ENCODE results near the gene KYNU.
"Not testable (repeated sequence)": the region's sequence is repeated elsewhere in the genome, so short reads cannot be mapped to it uniquely, and the experiment has no call there.

Gene KYNU

DNA sequence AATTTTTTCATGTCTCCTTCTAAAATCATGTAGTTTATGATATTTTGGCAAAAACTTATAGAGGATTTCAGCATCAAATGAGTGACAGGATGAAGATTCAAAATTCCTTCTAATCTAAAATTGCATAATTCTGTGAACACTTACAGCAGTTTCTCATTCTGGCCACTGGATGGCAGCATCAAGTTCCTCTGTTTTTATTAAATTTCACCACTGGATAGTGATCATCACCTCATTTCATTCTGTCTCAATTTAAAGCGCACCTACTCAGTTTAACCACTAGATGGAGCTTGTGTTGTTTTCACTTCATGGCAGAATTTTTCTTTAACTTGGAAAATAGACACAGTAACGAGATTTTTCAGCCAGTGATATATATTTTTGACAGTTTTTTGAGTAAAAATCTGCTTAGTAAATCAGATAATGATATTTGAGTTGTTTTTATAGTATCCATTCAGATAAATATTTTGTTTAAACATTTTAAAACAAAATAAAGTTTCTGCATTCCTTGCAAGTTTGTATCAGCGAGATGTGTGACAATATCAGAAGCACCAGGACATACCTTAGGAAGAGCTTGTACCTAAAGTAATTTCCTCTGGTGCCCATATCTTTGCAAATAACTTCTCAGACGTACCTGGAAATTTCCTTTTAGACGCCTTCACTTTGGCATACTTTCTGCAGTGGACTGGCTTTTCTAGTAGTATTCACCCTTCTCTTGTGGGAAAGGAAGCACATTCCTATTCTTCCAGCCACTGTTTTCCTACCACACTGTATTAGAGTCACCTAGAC is 157.0 kb downstream of the KYNU start:
- peak; percentile 19 for DNase-seq

DNA sequence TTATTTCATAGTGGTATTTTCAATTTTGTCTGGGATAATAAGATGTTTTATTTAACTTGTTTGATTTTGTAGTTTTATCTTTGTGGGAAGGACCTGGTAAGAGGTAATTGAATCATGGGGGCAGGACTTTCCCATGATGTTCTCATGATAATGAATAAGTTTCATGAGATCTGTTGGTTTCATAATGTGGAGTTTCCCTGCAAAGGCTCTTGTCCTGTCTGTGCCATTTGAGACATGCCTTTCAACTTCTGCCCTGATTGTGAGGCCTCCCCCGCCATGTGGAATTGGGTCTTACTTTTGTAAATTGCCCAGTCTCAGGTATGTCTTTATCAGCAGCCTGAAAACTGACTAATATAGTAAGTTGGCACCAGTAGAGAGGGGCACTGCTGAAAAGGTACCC is 174.0 kb downstream of the KYNU start:
- no peak for DNase-seq

DNA sequence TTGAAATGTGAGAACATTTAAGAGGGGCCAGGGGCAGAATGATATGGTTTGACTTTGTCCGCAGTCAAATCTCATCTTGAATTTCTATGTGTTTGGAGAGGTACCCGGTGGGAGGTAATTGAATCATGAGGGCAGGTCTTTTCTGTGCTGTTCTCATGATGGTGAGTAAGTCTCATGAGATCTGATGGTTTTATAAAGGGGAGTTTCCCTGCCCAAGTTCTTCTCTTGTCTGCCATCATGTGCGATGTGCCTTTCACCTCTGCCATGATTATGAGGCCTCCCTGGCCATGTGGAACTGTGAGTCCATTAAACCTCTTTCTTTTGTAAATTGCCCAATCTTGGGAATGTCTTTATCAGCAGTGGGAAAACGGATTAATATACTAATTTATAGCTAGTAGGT is 176.0 kb downstream of the KYNU start:
- DNase-seq, result not testable (repeated sequence)

- no peak for DNase-seq
Observed at GRCh38 chr2:143056550-143056949, 179.1 kb downstream of the KYNU start.

DNA sequence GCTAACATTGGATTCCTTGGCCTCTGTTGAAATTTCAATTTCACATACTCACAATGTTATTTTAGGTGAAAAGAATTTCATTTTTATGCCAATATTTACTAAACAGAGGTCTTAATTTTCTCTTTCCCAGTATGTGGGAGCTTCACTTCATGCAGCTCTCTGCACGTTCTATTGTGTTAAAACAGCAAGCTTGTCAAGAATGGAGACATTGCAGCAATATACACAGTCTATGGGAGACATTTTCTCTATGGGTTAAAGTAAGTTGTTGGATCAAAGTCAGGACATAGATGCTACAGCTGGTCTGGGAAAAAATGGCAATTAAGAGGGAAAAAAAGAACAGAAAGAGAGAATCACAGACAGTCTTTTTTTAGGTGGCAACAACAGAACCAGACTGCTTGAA is 181.4 kb downstream of the KYNU start:
- DNase-seq, result no peak

DNA sequence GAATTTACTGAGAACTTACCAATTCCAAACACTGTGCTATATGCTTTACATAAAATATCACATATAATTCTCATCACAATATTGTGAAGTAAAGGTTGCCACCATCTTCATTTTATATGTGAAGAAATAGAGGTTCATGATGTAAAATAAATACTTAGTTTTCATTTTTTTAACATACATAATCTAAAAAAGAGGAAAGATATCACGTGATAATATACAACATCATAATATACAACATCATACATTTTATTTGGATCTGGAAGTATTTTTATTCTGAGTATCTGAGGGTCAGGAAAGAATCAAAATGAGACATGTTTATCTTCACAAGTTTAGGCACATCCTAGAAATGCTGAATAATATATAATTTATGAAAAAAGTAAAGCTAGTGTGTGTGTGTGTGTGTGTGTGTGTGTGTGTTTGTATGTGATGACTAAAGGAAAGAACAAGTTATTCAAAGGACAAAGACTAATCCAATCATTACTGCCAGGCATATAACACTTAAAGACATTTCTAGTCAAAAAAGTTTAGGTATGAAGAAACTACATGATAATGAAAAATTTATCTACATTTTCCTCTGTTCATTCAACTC is 186.2 kb downstream of the KYNU start:
- no peak for DNase-seq

- no peak for DNase-seq
Observed at GRCh38 chr2:143068094-143068493, 190.6 kb downstream of the KYNU start.

- no peak for DNase-seq
Observed at GRCh38 chr2:143068509-143068908, 191.0 kb downstream of the KYNU start.

DNA sequence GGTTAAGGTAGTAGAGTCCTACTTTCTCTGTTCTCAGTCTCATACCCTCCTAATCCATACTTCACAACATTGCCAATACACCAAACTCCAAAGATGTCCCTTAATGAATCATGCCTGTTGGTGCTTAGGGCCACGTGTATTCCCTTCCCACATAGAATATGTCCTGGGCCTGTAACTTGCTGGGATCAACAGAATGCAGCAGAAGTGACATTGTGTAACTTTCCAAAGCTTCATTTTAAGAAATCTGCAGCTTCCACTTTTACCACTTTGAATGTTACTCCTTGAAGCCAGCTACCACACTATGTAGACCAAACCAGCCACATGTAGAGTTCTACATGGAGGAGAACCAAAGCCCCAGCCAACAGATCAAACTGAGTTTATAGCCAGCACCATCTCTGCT is 193.2 kb downstream of the KYNU start:
- DNase-seq, result no peak

DNA sequence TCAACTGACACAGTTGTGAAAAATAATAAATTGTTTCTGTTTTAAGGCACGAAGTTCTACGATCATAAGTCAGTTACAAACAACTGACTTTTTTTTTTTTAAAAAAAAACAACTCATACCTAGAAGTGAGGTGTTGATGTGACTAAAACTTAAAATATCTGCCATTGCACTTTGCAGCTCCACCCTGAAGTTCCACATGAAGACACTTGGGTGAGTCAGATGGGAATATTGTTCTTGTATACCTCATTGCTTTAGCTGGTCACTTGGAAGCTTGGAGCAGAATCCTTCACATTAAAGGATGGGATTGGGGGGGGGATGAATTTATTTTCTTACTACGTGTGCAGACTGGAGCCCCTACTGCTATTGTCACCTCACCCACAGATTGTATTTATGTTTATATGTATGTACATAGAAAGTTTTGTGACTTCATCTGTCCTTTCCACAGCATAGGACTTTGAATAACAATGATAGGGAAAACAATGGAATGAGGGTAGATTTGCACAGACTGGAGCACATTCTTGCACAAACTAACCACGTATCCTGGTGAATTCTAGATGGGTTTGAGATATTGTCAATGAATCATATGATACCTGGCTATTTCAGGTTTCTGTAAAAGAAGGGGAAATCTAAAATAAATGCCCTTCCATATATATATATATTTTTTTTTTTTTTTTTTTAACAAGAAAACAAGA is 193.9 kb downstream of the KYNU start:
- DNase-seq, result no peak

- DNase-seq, result not testable (repeated sequence)
Observed at GRCh38 chr2:143074913-143075312, 197.4 kb downstream of the KYNU start.

- no peak for DNase-seq
Observed at GRCh38 chr2:143075711-143076110, 198.2 kb downstream of the KYNU start.

- DNase-seq, result no peak
Observed at GRCh38 chr2:143078104-143078503, 200.6 kb downstream of the KYNU start.

GRCh38 chr2:143081616-143082015 is 204.2 kb downstream of the KYNU start:
- no peak for DNase-seq

- no peak for DNase-seq
Observed at GRCh38 chr2:143083636-143084035, 206.2 kb downstream of the KYNU start.

- no peak for DNase-seq
Observed at GRCh38 chr2:143084462-143084861, 207.0 kb downstream of the KYNU start.

DNA sequence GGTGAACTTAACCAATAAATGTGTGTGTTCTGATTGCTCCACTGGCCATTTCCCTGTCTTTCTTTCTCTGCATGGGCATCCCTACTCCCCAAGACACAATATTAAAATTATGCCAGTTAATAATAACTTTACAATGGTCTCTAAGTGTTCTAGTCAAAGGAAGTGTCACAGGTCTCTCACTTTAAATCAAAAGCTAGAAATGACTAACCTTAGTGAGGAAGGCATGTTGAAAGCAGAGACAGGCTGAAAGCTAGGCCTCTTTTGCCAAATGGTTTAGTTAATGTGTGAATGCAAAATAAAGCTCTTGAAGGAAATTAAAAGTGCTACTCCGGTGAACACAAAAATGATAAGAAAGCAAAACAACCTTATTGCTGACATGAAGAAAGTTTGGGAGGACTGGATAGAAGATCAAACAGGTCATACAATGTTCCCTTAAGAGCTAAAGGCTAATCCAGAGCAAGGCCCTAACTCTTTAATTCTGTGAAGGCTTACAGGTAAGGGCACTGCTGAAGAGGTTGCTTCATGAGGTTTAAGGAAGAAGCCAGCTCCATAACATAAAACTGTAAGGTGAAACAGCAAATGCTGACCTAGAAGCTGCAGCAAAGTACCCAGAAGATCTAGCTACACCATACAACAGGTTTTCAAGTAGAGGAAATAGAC is 207.8 kb downstream of the KYNU start:
- DNase-seq, result no peak

DNA sequence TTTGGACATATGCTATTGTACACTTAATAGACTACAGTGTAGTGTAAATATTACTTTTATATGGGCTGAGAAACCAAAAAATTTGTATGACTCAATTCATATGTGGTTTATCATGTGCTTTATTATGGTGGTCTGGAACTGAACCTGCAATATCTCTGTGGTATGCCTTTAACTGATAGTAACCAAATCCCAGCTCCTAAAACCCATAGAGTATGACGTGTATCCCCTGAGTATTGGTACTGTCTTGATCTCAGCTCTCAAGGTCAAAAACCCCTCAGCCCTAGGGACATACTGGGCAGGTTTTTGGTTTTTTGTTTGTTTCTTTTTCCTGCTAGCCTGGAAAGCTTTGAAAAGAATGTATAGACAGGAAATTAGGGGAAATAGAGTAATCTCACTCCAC is 209.6 kb downstream of the KYNU start:
- no peak for DNase-seq

DNA sequence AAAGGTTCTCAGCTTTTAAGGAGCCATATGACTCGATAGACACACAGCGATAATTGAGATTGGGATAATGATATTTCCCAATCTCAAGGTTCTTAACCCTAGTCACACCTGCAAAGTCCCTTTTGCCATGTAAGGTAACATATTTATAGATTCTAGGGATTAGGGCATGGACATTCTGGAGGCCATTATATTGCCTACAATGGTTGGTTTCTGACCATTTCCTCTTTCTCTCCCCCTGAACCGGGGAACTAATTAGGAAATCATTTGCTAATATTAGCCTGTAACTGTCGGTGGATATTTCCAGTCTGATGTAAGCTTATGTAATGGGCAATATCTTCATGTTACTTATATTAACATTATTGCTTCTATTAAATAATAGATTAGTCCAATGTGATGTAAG is 210.9 kb downstream of the KYNU start:
- DNase-seq, result no peak

- not testable (repeated sequence) for DNase-seq
Observed at GRCh38 chr2:143089520-143089919, 212.1 kb downstream of the KYNU start.

Measured in stimulated activated CD4-positive, alpha-beta T cell treated with anti-CD3 and anti-CD28 coated beads, Interleukin-12 subunit alpha, Interleukin-12 subunit beta, amount 100 ng/mL, for 4 hours (primary cell).